ENCODE data around the gene BLTP2.

BLTP2 gene

GRCh38 chr17:28615260-28615940, 29.6 kb downstream of the BLTP2 start:
- Histone ChIP-seq H3K9me3 (ENCODE audit: control insufficient read depth, insufficient read depth, low read length) (no peaks in the 10 kb centered on the region), H4K20me1 (ENCODE audit: control insufficient read depth, insufficient read depth, low read depth, low read length) (peaks cover 6% of the 10 kb centered on the region; the same call in 1 of the 2 replicates), H3K36me3 (ENCODE audit: control insufficient read depth, low read length) (peaks cover 94% of the 10 kb centered on the region), H3F3A (ENCODE audit: control insufficient read depth, insufficient read depth) (peaks cover 6% of the 10 kb centered on the region; the same call in 1 of the 2 replicates), H3K4me2 (ENCODE audit: low read length) (no peak overlapping the region), H3K79me2 (ENCODE audit: control insufficient read depth, low read length) (no peaks in the 10 kb centered on the region), H3K9me2 (replicated peaks; ENCODE audit: control insufficient read depth, low read length) (no peaks in the 10 kb centered on the region), H3K4me3 (ENCODE audit: low read length) (no peak overlapping the region), H3K4me1 (ENCODE audit: control insufficient read depth, low read length) (peaks cover 5% of the 10 kb centered on the region; the same call in 1 of the 2 replicates), H3K27ac (ENCODE audit: low read depth, low read length) (no peak overlapping the region), H3K27me3 (ENCODE audit: control insufficient read depth, low read length) (no peaks in the 10 kb centered on the region)
- no peak for TF ChIP-seq EZH2phosphoT487 (IDR thresholded peaks at IDR 0.05; ENCODE audit: borderline replicate concordance, low read length)
- TF ChIP-seq CTCF (IDR thresholded peaks at IDR 0.05; ENCODE audit: low read depth, low read length, poor library complexity, severe bottlenecking), result no peak

- Histone ChIP-seq H3F3A (ENCODE audit: control insufficient read depth, insufficient read depth) (peaks cover 6% of the 10 kb centered on the region; the same call in 1 of the 2 replicates), H3K4me1 (ENCODE audit: control insufficient read depth, low read length) (peaks cover 5% of the 10 kb centered on the region; the same call in 1 of the 2 replicates), H4K20me1 (ENCODE audit: control insufficient read depth, insufficient read depth, low read depth, low read length) (peaks cover 6% of the 10 kb centered on the region; the same call in 1 of the 2 replicates), H3K9me3 (ENCODE audit: control insufficient read depth, insufficient read depth, low read length) (no peaks in the 10 kb centered on the region), H3K9me2 (replicated peaks; ENCODE audit: control insufficient read depth, low read length) (no peaks in the 10 kb centered on the region), H3K27me3 (ENCODE audit: control insufficient read depth, low read length) (no peaks in the 10 kb centered on the region), H3K79me2 (ENCODE audit: control insufficient read depth, low read length) (no peaks in the 10 kb centered on the region), H3K36me3 (ENCODE audit: control insufficient read depth, low read length) (peaks cover 87% of the 10 kb centered on the region), H3K4me2 (ENCODE audit: low read length) (no peak within 1 kb of the TSS), H3K4me3 (ENCODE audit: low read length) (no peak within 1 kb of the TSS), H3K27ac (ENCODE audit: low read depth, low read length) (no peak within 1 kb of the TSS)
- no peak for TF ChIP-seq EZH2phosphoT487 (IDR thresholded peaks at IDR 0.05; ENCODE audit: borderline replicate concordance, low read length)
Observed at GRCh38 chr17:28613931-28614381, 31.0 kb downstream of the BLTP2 start, which contains the start of gene RSKR. RSKR (minus strand) TSS chr17:28614185; CDS start chr17:28614161, 24 bp downstream.

- H3K27ac ChIP-seq (ENCODE audit: low read depth, low read length), result no peak overlapping the region
- peak; percentile 84 for TF ChIP-seq CTCF (IDR thresholded peaks at IDR 0.05; ENCODE audit: low read depth, low read length, poor library complexity, severe bottlenecking)
- no peak for TF ChIP-seq EZH2phosphoT487 (IDR thresholded peaks at IDR 0.05; ENCODE audit: borderline replicate concordance, low read length)
- no peaks in the 10 kb centered on the region for H3K27me3 ChIP-seq (ENCODE audit: control insufficient read depth, low read length)
- H3K9me3 ChIP-seq (ENCODE audit: control insufficient read depth, insufficient read depth, low read length), result no peaks in the 10 kb centered on the region
- peaks cover 6% of the 10 kb centered on the region; the same call in 1 of the 2 replicates for H4K20me1 ChIP-seq (ENCODE audit: control insufficient read depth, insufficient read depth, low read depth, low read length)
- no peaks in the 10 kb centered on the region for H3K9me2 ChIP-seq (replicated peaks; ENCODE audit: control insufficient read depth, low read length)
- H3K36me3 ChIP-seq (ENCODE audit: control insufficient read depth, low read length), result peaks cover 82% of the 10 kb centered on the region
- H3K79me2 ChIP-seq (ENCODE audit: control insufficient read depth, low read length), result no peaks in the 10 kb centered on the region
- peaks cover 5% of the 10 kb centered on the region; the same call in 1 of the 2 replicates for H3K4me1 ChIP-seq (ENCODE audit: control insufficient read depth, low read length)
- H3K4me2 ChIP-seq (ENCODE audit: low read length), result no peak overlapping the region
- no peak overlapping the region for H3K4me3 ChIP-seq (ENCODE audit: low read length)
- peaks cover 6% of the 10 kb centered on the region; the same call in 1 of the 2 replicates for H3F3A ChIP-seq (ENCODE audit: control insufficient read depth, insufficient read depth)
Observed at GRCh38 chr17:28612936-28613872, 31.8 kb downstream of the BLTP2 start.
